ENCODE results near the gene AIG1.

DNA sequence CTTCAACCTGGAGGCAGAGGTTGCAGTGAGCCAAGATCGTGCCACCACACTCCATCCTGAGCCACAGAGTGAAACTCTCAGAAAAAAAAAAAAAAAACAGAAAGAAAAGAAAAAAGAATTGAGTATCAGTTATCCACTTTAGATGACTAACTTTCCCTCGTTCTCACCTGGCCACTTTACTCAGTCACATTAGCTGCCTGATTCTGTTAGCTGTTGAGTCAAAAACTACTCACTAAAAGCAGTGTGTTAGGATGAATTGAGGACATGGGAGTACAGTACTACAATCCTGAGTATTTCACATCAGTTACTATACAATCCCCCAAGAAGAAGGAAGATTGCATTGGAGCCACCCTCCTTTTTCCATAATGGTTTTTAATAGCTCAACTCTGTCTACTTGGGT is 275.2 kb downstream of the AIG1 start:
- TF ChIP-seq, protein P1, sequence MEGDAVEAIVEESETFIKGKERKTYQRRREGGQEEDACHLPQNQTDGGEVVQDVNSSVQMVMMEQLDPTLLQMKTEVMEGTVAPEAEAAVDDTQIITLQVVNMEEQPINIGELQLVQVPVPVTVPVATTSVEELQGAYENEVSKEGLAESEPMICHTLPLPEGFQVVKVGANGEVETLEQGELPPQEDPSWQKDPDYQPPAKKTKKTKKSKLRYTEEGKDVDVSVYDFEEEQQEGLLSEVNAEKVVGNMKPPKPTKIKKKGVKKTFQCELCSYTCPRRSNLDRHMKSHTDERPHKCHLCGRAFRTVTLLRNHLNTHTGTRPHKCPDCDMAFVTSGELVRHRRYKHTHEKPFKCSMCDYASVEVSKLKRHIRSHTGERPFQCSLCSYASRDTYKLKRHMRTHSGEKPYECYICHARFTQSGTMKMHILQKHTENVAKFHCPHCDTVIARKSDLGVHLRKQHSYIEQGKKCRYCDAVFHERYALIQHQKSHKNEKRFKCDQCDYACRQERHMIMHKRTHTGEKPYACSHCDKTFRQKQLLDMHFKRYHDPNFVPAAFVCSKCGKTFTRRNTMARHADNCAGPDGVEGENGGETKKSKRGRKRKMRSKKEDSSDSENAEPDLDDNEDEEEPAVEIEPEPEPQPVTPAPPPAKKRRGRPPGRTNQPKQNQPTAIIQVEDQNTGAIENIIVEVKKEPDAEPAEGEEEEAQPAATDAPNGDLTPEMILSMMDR (IDR thresholded peaks at IDR 0.05; ENCODE audit: insufficient read depth, low read depth, low read length), result no peak
- TF ChIP-seq EZH2 (IDR thresholded peaks at IDR 0.05; ENCODE audit: insufficient read depth, low read length), result no peak
